GM12891 (cell line): ENCODE measurements around the gene KCNIP4.

Experiments
- DNase-seq: peaks from one replicate; pipeline ENCODE4 v3.0.0; 2011; ENCODE audit warnings: low spot score; ENCODE audit not compliant: insufficient read length
- FAIRE-seq: peaks from 2 replicates; lab custom pipeline; 2011; peaks lifted over from hg19 to GRCh38; lab: Jason Lieb, UNC
- PAX5 ChIP-seq: IDR thresholded peaks from 2 replicates; pipeline ENCODE4 v1.6.1; 2011; ENCODE audit warnings: low read length, moderate library complexity, mild to moderate bottlenecking; ENCODE audit not compliant: insufficient read depth, severe bottlenecking
- POLR2A ChIP-seq: IDR thresholded peaks from 2 replicates; pipeline ENCODE4 v1.6.1; 2011; ENCODE audit warnings: low read depth, low read length, control low read depth
- POLR2AphosphoS5 ChIP-seq: IDR thresholded peaks from 2 replicates; pipeline ENCODE4 v1.6.1; 2011; ENCODE audit warnings: low read depth, low read length, control low read depth
- POU2F2 ChIP-seq: IDR thresholded peaks from 2 replicates; pipeline ENCODE4 v1.6.1; 2011; ENCODE audit warnings: low read depth, mild to moderate bottlenecking, control low read depth, low read length, moderate library complexity
- SPI1 ChIP-seq: IDR thresholded peaks from 2 replicates; pipeline ENCODE4 v1.6.1; 2011; ENCODE audit warnings: low read depth, low read length, control low read depth
- TAF1 ChIP-seq: IDR thresholded peaks from 2 replicates; pipeline ENCODE4 v1.6.1; 2011; ENCODE audit warnings: low read depth, low read length, control low read depth

Gene KCNIP4

GRCh38 chr4:21155367-21155766, 793.2 kb downstream of the KCNIP4 start:
- no peak for DNase-seq
- TF ChIP-seq POLR2AphosphoS5 (no peak), SPI1 (no peak), TAF1 (no peak), POLR2A (no peak), POU2F2 (no peak), PAX5 (no peak)
- FAIRE-seq, result no peak

DNA sequence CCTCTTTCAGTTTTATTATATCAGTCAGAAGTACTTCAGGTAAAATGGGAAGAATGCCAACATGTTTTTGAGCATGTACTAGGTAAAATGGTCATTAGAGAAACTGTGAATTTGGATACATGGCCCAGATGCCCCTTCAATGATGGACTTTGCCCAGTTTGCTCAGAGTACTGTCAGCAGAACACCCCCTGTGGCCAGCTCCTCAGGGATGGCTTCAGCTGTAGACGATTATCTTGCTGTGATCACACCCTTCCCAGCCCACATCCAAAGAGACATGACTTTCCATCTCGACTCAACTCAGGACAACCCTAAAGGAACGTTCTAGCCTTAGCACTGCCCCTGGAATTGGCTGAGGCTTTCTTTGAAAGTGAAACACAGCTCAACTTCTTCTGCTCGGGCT, 809.2 kb downstream of the KCNIP4 start:
- DNase-seq, result no peak
- TF ChIP-seq POLR2AphosphoS5 (no peak), TAF1 (no peak), POU2F2 (no peak), POLR2A (no peak), SPI1 (no peak), PAX5 (no peak)
- FAIRE-seq, result no peak

GRCh38 chr4:21136051-21136630, 812.4 kb downstream of the KCNIP4 start:
- no peak for DNase-seq
- no peak for FAIRE-seq
- TF ChIP-seq POLR2A (no peak), PAX5 (no peak), SPI1 (no peak), POU2F2 (no peak), POLR2AphosphoS5 (no peak), TAF1 (no peak)

GRCh38 chr4:21134994-21135393, 813.6 kb downstream of the KCNIP4 start:
- no peak for FAIRE-seq
- DNase-seq, result no peak
- TF ChIP-seq TAF1 (no peak), SPI1 (no peak), PAX5 (no peak), POLR2A (no peak), POLR2AphosphoS5 (no peak), POU2F2 (no peak)

DNA sequence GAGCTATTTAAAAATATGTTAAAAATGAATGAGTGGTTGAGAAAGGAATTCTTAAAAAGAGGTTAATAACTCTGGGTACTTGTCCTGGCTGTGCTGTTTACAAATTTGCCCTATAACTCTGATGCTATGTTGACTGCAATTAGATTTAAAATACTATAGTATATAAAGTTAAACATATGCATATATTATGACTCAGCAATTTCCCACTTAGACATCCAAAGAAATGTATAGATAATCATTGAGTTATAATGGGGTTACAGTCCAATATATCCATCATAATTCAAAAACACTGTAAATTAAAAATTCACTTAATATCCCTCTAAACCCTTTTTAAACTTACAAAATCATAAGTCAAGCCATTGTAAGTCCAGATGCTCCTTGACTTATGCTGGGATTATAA, 818.0 kb downstream of the KCNIP4 start:
- FAIRE-seq, result no peak
- TF ChIP-seq SPI1, result no peak
- no peak for TF ChIP-seq POU2F2
- no peak for TF ChIP-seq POLR2AphosphoS5
- TF ChIP-seq POLR2A, result no peak
- TF ChIP-seq PAX5, result no peak
- no peak for TF ChIP-seq TAF1

GRCh38 chr4:21126014-21126512, 822.5 kb downstream of the KCNIP4 start:
- no peak for DNase-seq

More for the DNA sequence above, 818.0 kb downstream of the KCNIP4 start:
- no peak for DNase-seq

DNA sequence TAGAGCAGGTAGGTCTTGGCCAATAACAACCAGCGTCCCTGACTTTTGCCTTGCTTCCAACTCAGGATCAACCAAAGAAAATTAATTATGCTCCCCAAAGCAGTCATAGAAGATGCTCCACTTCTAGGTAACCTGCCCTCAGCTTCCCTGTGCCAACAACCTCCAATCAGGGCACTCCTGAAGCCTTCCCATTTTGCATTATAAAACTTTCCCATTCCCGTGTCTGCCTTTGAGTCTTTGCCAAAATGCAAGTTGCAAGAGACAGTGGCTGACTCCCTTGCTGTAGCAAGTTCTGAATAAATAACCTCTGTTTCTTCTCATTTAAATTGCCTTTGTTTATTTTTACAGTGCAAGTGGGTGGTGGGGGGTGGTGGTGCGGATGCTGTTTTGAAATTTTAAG, 830.3 kb downstream of the KCNIP4 start:
- no peak for DNase-seq
- FAIRE-seq, result no peak
- TF ChIP-seq POU2F2, result no peak
- TF ChIP-seq SPI1, result no peak
- no peak for TF ChIP-seq POLR2AphosphoS5
- no peak for TF ChIP-seq PAX5
- TF ChIP-seq POLR2A, result no peak
- no peak for TF ChIP-seq TAF1

More at GRCh38 chr4:21126014-21126512, 822.5 kb downstream of the KCNIP4 start:
- no peak for FAIRE-seq
- TF ChIP-seq TAF1 (no peak), POLR2AphosphoS5 (no peak), POU2F2 (no peak), SPI1 (no peak), PAX5 (no peak), POLR2A (no peak)

GRCh38 chr4:21117541-21118180, 830.9 kb downstream of the KCNIP4 start:
- TF ChIP-seq TAF1, result no peak
- TF ChIP-seq POLR2AphosphoS5, result no peak
- TF ChIP-seq PAX5, result no peak
- TF ChIP-seq SPI1, result no peak
- TF ChIP-seq POLR2A, result no peak
- no peak for FAIRE-seq
- DNase-seq, result no peak

DNA sequence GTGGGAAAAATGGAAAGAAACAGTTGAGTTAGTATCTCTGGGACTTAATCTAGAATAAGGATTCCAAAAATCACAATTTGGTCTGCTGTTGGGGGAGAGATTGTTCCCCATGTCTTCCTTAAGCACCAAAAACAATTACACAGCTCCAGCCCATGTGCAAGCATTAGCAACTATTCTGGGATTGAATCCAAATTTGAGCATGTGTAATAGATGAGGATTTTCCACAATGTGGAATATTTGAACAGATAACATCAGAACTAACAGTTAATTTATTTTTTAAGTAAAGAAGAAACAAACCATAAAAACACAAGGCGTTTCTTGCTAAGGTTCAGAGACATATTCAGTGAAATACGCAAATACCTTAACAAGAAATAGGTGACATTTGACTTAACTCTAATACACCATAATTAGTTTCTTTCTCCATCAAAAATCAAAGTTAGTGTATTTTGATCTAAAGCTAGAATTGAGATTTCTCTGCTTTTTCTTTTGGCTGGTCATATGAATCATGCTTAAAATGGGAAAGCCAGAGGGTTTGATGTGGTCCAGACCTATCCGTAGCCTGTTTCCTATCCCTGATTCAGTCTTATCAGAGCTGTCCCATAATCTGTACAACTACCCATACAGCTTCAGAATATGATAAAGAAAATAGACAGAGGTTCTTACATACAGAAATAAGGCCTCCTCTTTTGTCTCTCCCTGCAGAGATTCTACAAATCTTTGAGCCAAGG, 834.9 kb downstream of the KCNIP4 start:
- no peak for DNase-seq

More for the DNA sequence above, 834.9 kb downstream of the KCNIP4 start:
- TF ChIP-seq POU2F2 (no peak), TAF1 (no peak), SPI1 (no peak), POLR2A (no peak), POLR2AphosphoS5 (no peak), PAX5 (no peak)
- no peak for FAIRE-seq
